ENCODE results near the gene ROR1. TPM values are rescaled to one million over a fixed set of nuclear protein-coding genes. Genes with fewer than 3 reads are reported as not detected.

Gene ROR1
- total and polyA plus RNA-seq, 4 experiments from 2014 or later, result not detected

- DNase-seq, result no peak
- Histone ChIP-seq H3K4me1 (ENCODE audit: insufficient read depth, low read length) (no peaks in the 10 kb centered on the region), H3K4me3 (ENCODE audit: low read length in 2 of 2) (no peak overlapping the region), H3K9me3 (ENCODE audit: control insufficient read depth in 1 of 2, low read length in 2 of 2) (no peaks in the 10 kb centered on the region), H3K27ac (ENCODE audit: low read depth, low read length) (no peak overlapping the region), H3K27me3 (ENCODE audit: insufficient read depth, low read length) (peaks cover 3% of the 10 kb centered on the region), H3K36me3 (ENCODE audit: insufficient read depth, low read length) (no peaks in the 10 kb centered on the region)
- ChIA-PET CTCF (ENCODE audit: partially characterized antibody) (interaction anchor here (0.9 kb wide), 1 partner anchor 11 kb away, joined by 4 read pairs; no protein-coding TSS in a partner anchor), POLR2A (ENCODE audit: partially characterized antibody) (no interaction called here)
- Mint-ChIP-seq H3K4me1 (no peaks in the 10 kb centered on the region), H3K4me3 (no peak overlapping the region), H3K27ac (no peak overlapping the region), H3K27me3 (peaks cover 5 to 11% of the 10 kb centered on the region in 2 donors), H3K9me3 (no peaks in the 10 kb centered on the region), H3K36me3 (no peaks in the 10 kb centered on the region)
- intact Hi-C loops (cut with micrococcal nuclease), result no loop called here
These were observed 352.8 kb downstream of the ROR1 start for GRCh38 chr1:64126581-64126980.

- no peaks in the 10 kb centered on the region for H3K9me3 Mint-ChIP-seq
These were observed 353.5 kb downstream of the ROR1 start for GRCh38 chr1:64127297-64127696.

GRCh38 chr1:64129701-64130100 is 355.9 kb downstream of the ROR1 start:
- Histone ChIP-seq H3K27ac (ENCODE audit: low read depth, low read length) (no peak overlapping the region), H3K27me3 (ENCODE audit: insufficient read depth, low read length) (peaks cover 3% of the 10 kb centered on the region), H3K9me3 (ENCODE audit: control insufficient read depth in 1 of 2, low read length in 2 of 2) (no peaks in the 10 kb centered on the region), H3K4me3 (ENCODE audit: low read length in 2 of 2) (no peak overlapping the region), H3K4me1 (ENCODE audit: insufficient read depth, low read length) (no peaks in the 10 kb centered on the region), H3K36me3 (ENCODE audit: insufficient read depth, low read length) (no peaks in the 10 kb centered on the region)
- Mint-ChIP-seq H3K27me3 (peaks cover 6 to 9% of the 10 kb centered on the region in 2 donors), H3K36me3 (no peaks in the 10 kb centered on the region), H3K27ac (no peak overlapping the region), H3K4me1 (no peaks in the 10 kb centered on the region), H3K4me3 (no peak overlapping the region), H3K9me3 (no peaks in the 10 kb centered on the region)
- ChIA-PET POLR2A (ENCODE audit: partially characterized antibody) (no interaction called here), CTCF (ENCODE audit: partially characterized antibody) (interaction anchor here (0.9 to 1.6 kb wide), 2 partner anchors 8 to 17 kb away, joined by 3 read pairs; no protein-coding TSS in a partner anchor)
- no peak for DNase-seq
- intact Hi-C loops (cut with micrococcal nuclease), result no loop called here

More at GRCh38 chr1:64127297-64127696, 353.5 kb downstream of the ROR1 start:
- Mint-ChIP-seq H3K36me3 (no peaks in the 10 kb centered on the region), H3K4me3 (no peak overlapping the region), H3K27me3 (peaks cover 6 to 7% of the 10 kb centered on the region in 2 donors), H3K27ac (no peak overlapping the region), H3K4me1 (no peaks in the 10 kb centered on the region)
- no peaks in the 10 kb centered on the region for H3K36me3 ChIP-seq (ENCODE audit: insufficient read depth, low read length)
- DNase-seq, result no peak
- intact Hi-C loops (cut with micrococcal nuclease), result no loop called here
- no peak overlapping the region for H3K4me3 ChIP-seq (ENCODE audit: low read length in 2 of 2)
- CTCF ChIA-PET (ENCODE audit: partially characterized antibody), result interaction anchor here (0.9 kb wide), 1 partner anchor 10 kb away, joined by 4 read pairs; no protein-coding TSS in a partner anchor
- POLR2A ChIA-PET (ENCODE audit: partially characterized antibody), result no interaction called here
- no peak overlapping the region for H3K27ac ChIP-seq (ENCODE audit: low read depth, low read length)
- H3K9me3 ChIP-seq (ENCODE audit: control insufficient read depth in 1 of 2, low read length in 2 of 2), result no peaks in the 10 kb centered on the region
- H3K27me3 ChIP-seq (ENCODE audit: insufficient read depth, low read length), result peaks cover 3% of the 10 kb centered on the region
- H3K4me1 ChIP-seq (ENCODE audit: insufficient read depth, low read length), result no peaks in the 10 kb centered on the region

GRCh38 chr1:64131155-64131554 is 357.3 kb downstream of the ROR1 start:
- no peaks in the 10 kb centered on the region for H3K4me1 ChIP-seq (ENCODE audit: insufficient read depth, low read length)
- POLR2A ChIA-PET (ENCODE audit: partially characterized antibody), result no interaction called here
- no peak overlapping the region for H3K4me3 ChIP-seq (ENCODE audit: low read length in 2 of 2)
- H3K9me3 Mint-ChIP-seq, result no peaks in the 10 kb centered on the region
- peaks cover 4 to 9% of the 10 kb centered on the region in 2 donors for H3K27me3 Mint-ChIP-seq
- no peak for DNase-seq
- intact Hi-C loops (cut with micrococcal nuclease), result no loop called here
- CTCF ChIA-PET (ENCODE audit: partially characterized antibody), result no interaction called here
- no peaks in the 10 kb centered on the region for H3K36me3 ChIP-seq (ENCODE audit: insufficient read depth, low read length)
- no peak overlapping the region for H3K27ac Mint-ChIP-seq
- no peak overlapping the region for H3K4me3 Mint-ChIP-seq
- H3K4me1 Mint-ChIP-seq, result no peaks in the 10 kb centered on the region
- H3K36me3 Mint-ChIP-seq, result no peaks in the 10 kb centered on the region
- H3K27me3 ChIP-seq (ENCODE audit: insufficient read depth, low read length), result peaks cover 3% of the 10 kb centered on the region
- H3K9me3 ChIP-seq (ENCODE audit: control insufficient read depth in 1 of 2, low read length in 2 of 2), result no peaks in the 10 kb centered on the region
- H3K27ac ChIP-seq (ENCODE audit: low read depth, low read length), result no peak overlapping the region

- Histone ChIP-seq H3K9me3 (ENCODE audit: control insufficient read depth in 1 of 2, low read length in 2 of 2) (no peaks in the 10 kb centered on the region), H3K4me1 (ENCODE audit: insufficient read depth, low read length) (no peaks in the 10 kb centered on the region), H3K36me3 (ENCODE audit: insufficient read depth, low read length) (no peaks in the 10 kb centered on the region), H3K27me3 (ENCODE audit: insufficient read depth, low read length) (peaks cover 3% of the 10 kb centered on the region), H3K27ac (ENCODE audit: low read depth, low read length) (no peak overlapping the region), H3K4me3 (ENCODE audit: low read length in 2 of 2) (no peak overlapping the region)
- ChIA-PET CTCF (ENCODE audit: partially characterized antibody) (interaction anchor here (1.3 to 2.9 kb wide), 4 partner anchors 8 to 515 kb away, joined by 3 to 18 read pairs (median 4); no protein-coding TSS in a partner anchor), POLR2A (ENCODE audit: partially characterized antibody) (no interaction called here)
- Mint-ChIP-seq H3K4me1 (no peaks in the 10 kb centered on the region), H3K27ac (no peak overlapping the region), H3K9me3 (no peaks in the 10 kb centered on the region), H3K4me3 (no peak overlapping the region), H3K36me3 (no peaks in the 10 kb centered on the region), H3K27me3 (peaks cover 1 to 16% of the 10 kb centered on the region in 2 donors)
- intact Hi-C loops (cut with micrococcal nuclease), result no loop called here
- DNase-seq, result no peak
These were observed 359.2 kb downstream of the ROR1 start for GRCh38 chr1:64133036-64133435.

- no peaks in the 10 kb centered on the region for H3K36me3 ChIP-seq (ENCODE audit: insufficient read depth, low read length)
- Mint-ChIP-seq H3K36me3 (no peaks in the 10 kb centered on the region), H3K27me3 (peaks cover 1 to 11% of the 10 kb centered on the region in 2 donors), H3K4me1 (no peaks in the 10 kb centered on the region), H3K27ac (no peak overlapping the region), H3K4me3 (no peak overlapping the region), H3K9me3 (no peaks in the 10 kb centered on the region)
- no peaks in the 10 kb centered on the region for H3K4me1 ChIP-seq (ENCODE audit: insufficient read depth, low read length)
- ChIA-PET POLR2A (ENCODE audit: partially characterized antibody) (no interaction called here), CTCF (ENCODE audit: partially characterized antibody) (interaction anchor here (0.8 to 5.9 kb wide), 7 partner anchors 14 to 522 kb away, joined by 3 to 84 read pairs (median 10); no protein-coding TSS in a partner anchor)
- no peak overlapping the region for H3K4me3 ChIP-seq (ENCODE audit: low read length in 2 of 2)
- H3K27me3 ChIP-seq (ENCODE audit: insufficient read depth, low read length), result no peaks in the 10 kb centered on the region
- no peaks in the 10 kb centered on the region for H3K9me3 ChIP-seq (ENCODE audit: control insufficient read depth in 1 of 2, low read length in 2 of 2)
- intact Hi-C loops (cut with micrococcal nuclease), result loop anchor here (2.0 kb wide), 1 partner anchor 111 kb away; no protein-coding TSS in a partner anchor
- no peak overlapping the region for H3K27ac ChIP-seq (ENCODE audit: low read depth, low read length)
- no peak for DNase-seq
These were observed 361.8 kb downstream of the ROR1 start for GRCh38 chr1:64135462-64136223.

- Histone ChIP-seq H3K9me3 (ENCODE audit: control insufficient read depth in 1 of 2, low read length in 2 of 2) (no peaks in the 10 kb centered on the region), H3K27me3 (ENCODE audit: insufficient read depth, low read length) (no peaks in the 10 kb centered on the region), H3K36me3 (ENCODE audit: insufficient read depth, low read length) (no peaks in the 10 kb centered on the region), H3K4me1 (ENCODE audit: insufficient read depth, low read length) (no peaks in the 10 kb centered on the region), H3K27ac (ENCODE audit: low read depth, low read length) (no peak overlapping the region), H3K4me3 (ENCODE audit: low read length in 2 of 2) (no peak overlapping the region)
- ChIA-PET CTCF (ENCODE audit: partially characterized antibody) (interaction anchor here (0.8 to 5.9 kb wide), 15 partner anchors 12 to 523 kb away, joined by 3 to 84 read pairs (median 9); no protein-coding TSS in a partner anchor), POLR2A (ENCODE audit: partially characterized antibody) (no interaction called here)
- Mint-ChIP-seq H3K4me3 (no peak overlapping the region), H3K4me1 (no peaks in the 10 kb centered on the region), H3K36me3 (no peaks in the 10 kb centered on the region), H3K27ac (no peak overlapping the region), H3K9me3 (no peaks in the 10 kb centered on the region), H3K27me3 (peaks cover 1 to 11% of the 10 kb centered on the region in 2 donors)
- intact Hi-C loops (cut with micrococcal nuclease), result loop anchor here (2.0 kb wide), 1 partner anchor 111 kb away; no protein-coding TSS in a partner anchor
- no peak for DNase-seq
These were observed 362.5 kb downstream of the ROR1 start for GRCh38 chr1:64136296-64136695.

Measured in CD4-positive, alpha-beta memory T cell (primary cell).